Peyer's patch (tissue), 4 donors: ENCODE measurements around the gene UST. TPM values are rescaled to one million over a fixed set of nuclear protein-coding genes. Genes with fewer than 3 reads are reported as not detected.
"Not testable (repeated sequence)": the region's sequence is repeated elsewhere in the genome, so short reads cannot be mapped to it uniquely, and the experiment has no call there.

ENCODE experiments used
- DNase-seq, 3 donors: peaks; one replicate each; pipeline ENCODE4 v3.0.0-alpha.2; 2017 to 2019
- H3K27ac ChIP-seq, 4 donors: fragments of 200-600 bp; sonication (generic); one replicate each; pipeline ENCODE4 v1.5.1; 2016 to 2019
- H3K27me3 ChIP-seq, 2 donors: fragments of 200-600 bp; sonication (generic); one replicate each; pipeline ENCODE4 v1.5.1; 2019
- H3K36me3 ChIP-seq, 3 donors: fragments of 200-600 bp; sonication (generic); one replicate each; pipeline ENCODE4 v1.5.1; 2016 to 2019
- H3K4me1 ChIP-seq, 4 donors: fragments of 200-600 bp; sonication (generic); one replicate each; pipeline ENCODE4 v1.5.1; 2016 to 2019
- H3K4me3 ChIP-seq, 4 donors: fragments of 200-600 bp; sonication (generic); 1 replicate in 3 of 4; 2 replicates in 1 of 4; pipeline ENCODE4 v1.5.1; 2016 to 2019; ENCODE audit warnings: mild to moderate bottlenecking in 1 of 4
- H3K9me3 ChIP-seq, 4 donors: fragments of 200-600 bp; sonication (generic); one replicate each; pipeline ENCODE4 v1.5.1; 2016 to 2019; ENCODE audit warnings: mild to moderate bottlenecking in 1 of 4
- POLR2A ChIP-seq, 2 donors: fragments of 450-650 bp; IDR thresholded peaks; one replicate each; pipeline ENCODE4 v1.5.1; 2017; ENCODE audit warnings: antibody characterized with exemption in 2 of 2, mild to moderate bottlenecking in 2 of 2, moderate library complexity in 2 of 2
- total RNA-seq, 4 donors: library from RNA; depleted of rRNA; stranded (reverse); fragments of >200 nt; gene quantifications; one replicate each; pipeline ENCODE4 v1.1.0, GENCODE V29; 2016
- TF ChIP-seq, protein P1 (sequence below), 6 experiments: fragments of 450-650 bp in 4 of 6; fragments of 200-600 bp in 2 of 6; sonication (generic) in 1 of 6; IDR thresholded peaks; one replicate each; pipeline ENCODE4 v1.5.1; 2017 to 2019; ENCODE audit warnings: antibody characterized with exemption in 6 of 6, mild to moderate bottlenecking in 3 of 6, moderate library complexity in 1 of 6

UST gene
- total RNA-seq, 4 donors from 2014 or later, result 3.0 to 37.1 (median 4.6) TPM

DNA sequence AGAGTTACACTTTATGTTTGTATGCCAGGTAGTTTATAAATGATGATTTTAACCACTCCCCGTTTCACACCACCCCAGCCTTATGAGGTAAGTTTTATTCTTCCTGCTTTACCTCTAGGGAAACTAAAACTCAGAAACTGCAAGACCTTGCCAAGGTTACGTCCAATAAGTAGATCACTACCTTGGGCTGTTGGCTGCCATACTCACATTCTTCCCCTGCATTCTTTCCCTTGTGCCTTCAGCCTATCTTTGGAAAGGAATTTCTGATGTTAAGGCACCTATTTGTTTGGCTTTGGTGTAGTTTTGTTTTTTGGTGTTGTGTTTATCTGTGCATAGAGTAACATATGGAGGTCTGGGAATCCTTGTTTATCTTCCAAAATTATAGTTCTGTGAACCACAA, 122.1 kb downstream of the UST start:
- H3K27ac ChIP-seq, result no peak overlapping the region
- H3K4me3 ChIP-seq, result no peak overlapping the region
- TF ChIP-seq, protein P1, sequence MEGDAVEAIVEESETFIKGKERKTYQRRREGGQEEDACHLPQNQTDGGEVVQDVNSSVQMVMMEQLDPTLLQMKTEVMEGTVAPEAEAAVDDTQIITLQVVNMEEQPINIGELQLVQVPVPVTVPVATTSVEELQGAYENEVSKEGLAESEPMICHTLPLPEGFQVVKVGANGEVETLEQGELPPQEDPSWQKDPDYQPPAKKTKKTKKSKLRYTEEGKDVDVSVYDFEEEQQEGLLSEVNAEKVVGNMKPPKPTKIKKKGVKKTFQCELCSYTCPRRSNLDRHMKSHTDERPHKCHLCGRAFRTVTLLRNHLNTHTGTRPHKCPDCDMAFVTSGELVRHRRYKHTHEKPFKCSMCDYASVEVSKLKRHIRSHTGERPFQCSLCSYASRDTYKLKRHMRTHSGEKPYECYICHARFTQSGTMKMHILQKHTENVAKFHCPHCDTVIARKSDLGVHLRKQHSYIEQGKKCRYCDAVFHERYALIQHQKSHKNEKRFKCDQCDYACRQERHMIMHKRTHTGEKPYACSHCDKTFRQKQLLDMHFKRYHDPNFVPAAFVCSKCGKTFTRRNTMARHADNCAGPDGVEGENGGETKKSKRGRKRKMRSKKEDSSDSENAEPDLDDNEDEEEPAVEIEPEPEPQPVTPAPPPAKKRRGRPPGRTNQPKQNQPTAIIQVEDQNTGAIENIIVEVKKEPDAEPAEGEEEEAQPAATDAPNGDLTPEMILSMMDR (IDR thresholded peaks at IDR 0.05), result no peak
- TF ChIP-seq POLR2A (IDR thresholded peaks at IDR 0.05), result no peak
- no peaks in the 10 kb centered on the region for H3K9me3 ChIP-seq
- no peak for DNase-seq
- H3K4me1 ChIP-seq, result no peaks in the 10 kb centered on the region
- H3K36me3 ChIP-seq, result no peaks in the 10 kb centered on the region
- H3K27me3 ChIP-seq, result no peaks in the 10 kb centered on the region

DNA sequence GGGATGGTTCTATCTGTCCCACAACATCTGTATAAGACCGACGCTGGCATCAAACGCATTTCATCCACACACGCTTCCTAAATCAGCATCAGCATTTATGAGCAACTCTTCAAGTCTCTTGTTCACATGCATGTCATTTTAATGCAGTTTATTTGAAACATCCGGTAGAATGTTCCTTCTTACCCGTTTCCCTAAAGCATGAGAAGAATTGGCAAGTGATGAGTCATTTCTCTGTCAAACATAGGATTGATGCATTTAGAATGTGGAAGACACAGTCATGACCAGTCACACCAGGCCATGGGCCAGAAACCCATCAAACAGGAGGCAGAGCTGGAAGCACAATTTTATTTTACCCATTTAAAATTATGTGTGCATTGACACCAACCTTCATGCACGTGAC, 122.8 kb downstream of the UST start:
- no peak for DNase-seq
- H3K27ac ChIP-seq, result no peak overlapping the region
- no peaks in the 10 kb centered on the region for H3K9me3 ChIP-seq
- H3K4me1 ChIP-seq, result no peaks in the 10 kb centered on the region
- H3K4me3 ChIP-seq, result no peak overlapping the region
- no peaks in the 10 kb centered on the region for H3K36me3 ChIP-seq
- TF ChIP-seq, protein P1 (IDR thresholded peaks at IDR 0.05), result no peak
- no peak for TF ChIP-seq POLR2A (IDR thresholded peaks at IDR 0.05)
- no peaks in the 10 kb centered on the region for H3K27me3 ChIP-seq

DNA sequence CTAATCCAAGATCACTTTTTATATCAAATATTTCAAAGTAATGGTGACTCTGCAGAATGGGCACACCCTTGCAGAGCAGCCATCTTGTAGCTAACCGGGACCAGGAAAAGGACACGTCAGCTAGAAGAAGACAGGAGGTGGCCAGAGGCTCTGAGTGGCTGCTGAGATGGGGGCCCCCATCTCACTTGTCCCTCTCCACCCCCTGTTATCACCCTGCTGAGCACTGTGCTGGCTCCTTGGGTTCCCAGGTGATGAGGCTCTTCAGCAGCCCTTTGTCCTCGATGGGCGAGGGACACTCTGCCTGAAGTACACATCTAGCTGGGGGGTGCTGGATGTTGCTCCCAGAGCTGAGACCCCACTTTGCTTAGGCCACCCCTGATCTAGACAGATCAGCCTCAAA, 126.3 kb downstream of the UST start:
- DNase-seq, result no peak
- TF ChIP-seq POLR2A (IDR thresholded peaks at IDR 0.05), result no peak
- TF ChIP-seq, protein P1 (IDR thresholded peaks at IDR 0.05), result no peak
- H3K9me3 ChIP-seq, result no peaks in the 10 kb centered on the region
- no peak overlapping the region for H3K27ac ChIP-seq
- no peaks in the 10 kb centered on the region for H3K27me3 ChIP-seq
- H3K4me1 ChIP-seq, result no peaks in the 10 kb centered on the region
- H3K36me3 ChIP-seq, result no peaks in the 10 kb centered on the region
- no peak overlapping the region for H3K4me3 ChIP-seq

- no peaks in the 10 kb centered on the region for H3K9me3 ChIP-seq
- H3K36me3 ChIP-seq, result no peaks in the 10 kb centered on the region
- H3K4me3 ChIP-seq, result no peak overlapping the region
- H3K27me3 ChIP-seq, result no peaks in the 10 kb centered on the region
- H3K4me1 ChIP-seq, result no peaks in the 10 kb centered on the region
- no peak for DNase-seq
- TF ChIP-seq POLR2A (IDR thresholded peaks at IDR 0.05), result no peak
- TF ChIP-seq, protein P1 (IDR thresholded peaks at IDR 0.05), result no peak
- H3K27ac ChIP-seq, result no peak overlapping the region
Observed at GRCh38 chr6:148873868-148874267, 127.0 kb downstream of the UST start.

- no peak for DNase-seq
- H3K27me3 ChIP-seq, result no peaks in the 10 kb centered on the region
- H3K9me3 ChIP-seq, result no peaks in the 10 kb centered on the region
- H3K27ac ChIP-seq, result no peak overlapping the region
- H3K4me3 ChIP-seq, result no peak overlapping the region
- TF ChIP-seq POLR2A (IDR thresholded peaks at IDR 0.05), result no peak
- TF ChIP-seq, protein P1 (IDR thresholded peaks at IDR 0.05), result no peak
- no peaks in the 10 kb centered on the region for H3K4me1 ChIP-seq
- no peaks in the 10 kb centered on the region for H3K36me3 ChIP-seq
Observed at GRCh38 chr6:148874698-148875293, 128.0 kb downstream of the UST start.

DNA sequence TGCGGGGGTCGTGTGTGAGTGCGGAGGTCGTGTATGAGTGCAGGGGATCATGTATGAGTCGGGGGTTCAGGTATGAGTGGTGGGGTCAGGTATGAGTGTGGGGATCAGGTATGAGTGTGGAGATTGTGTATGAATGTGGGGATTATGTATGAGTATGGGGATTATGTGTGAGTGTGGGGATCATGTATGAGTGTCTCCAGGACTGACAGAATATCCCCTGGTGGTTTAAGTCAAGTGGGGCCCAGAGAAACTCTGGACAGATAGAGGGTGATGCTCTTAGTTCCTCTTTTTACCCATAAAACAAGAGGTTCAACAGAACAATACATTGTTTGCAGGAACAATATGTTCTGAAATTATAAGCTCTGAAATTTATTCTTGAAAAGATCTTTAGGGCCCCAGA, 131.9 kb downstream of the UST start:
- Histone ChIP-seq H3K36me3 (no peaks in the 10 kb centered on the region), H3K4me3 (no peak overlapping the region), H3K27ac (no peak overlapping the region), H3K9me3 (no peaks in the 10 kb centered on the region), H3K27me3 (no peaks in the 10 kb centered on the region), H3K4me1 (peaks cover 0 to 3% (median 0%) of the 10 kb centered on the region in 4 donors)
- TF ChIP-seq, protein P1 (IDR thresholded peaks at IDR 0.05), result no peak
- TF ChIP-seq POLR2A (IDR thresholded peaks at IDR 0.05), result no peak
- DNase-seq, result no peak

- DNase-seq, H3K27me3 ChIP-seq, H3K4me1 ChIP-seq, H3K9me3 ChIP-seq, H3K27ac ChIP-seq, H3K36me3 ChIP-seq, H3K4me3 ChIP-seq: not testable (repeated sequence)
Observed at GRCh38 chr6:148880742-148881141, 133.9 kb downstream of the UST start.
